ENCODE measurements around the gene MSRB3.

DNA sequence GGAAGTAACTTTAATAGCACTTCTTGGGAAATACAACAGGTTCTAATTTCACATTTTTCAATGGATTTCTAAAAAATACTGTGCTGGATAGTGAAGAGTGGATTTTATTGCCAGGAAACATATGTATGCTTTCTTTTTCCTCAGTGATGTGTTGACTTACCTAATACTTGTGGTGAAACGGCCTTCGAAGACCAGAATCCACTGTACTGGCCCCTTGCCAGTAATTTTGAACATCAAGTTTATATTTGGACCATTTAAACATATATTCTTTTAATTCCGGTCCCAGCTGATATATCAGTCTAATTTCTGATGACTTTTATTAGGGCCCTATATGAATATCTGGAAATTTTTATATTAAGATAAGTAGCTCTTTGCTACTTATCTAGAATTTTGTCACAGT is 1.8 kb downstream of the MSRB3 start:
- TF ChIP-seq EZH2 (IDR thresholded peaks at IDR 0.05; ENCODE audit: low read length, missing control alignments) = no peak
- TF ChIP-seq, protein P1, sequence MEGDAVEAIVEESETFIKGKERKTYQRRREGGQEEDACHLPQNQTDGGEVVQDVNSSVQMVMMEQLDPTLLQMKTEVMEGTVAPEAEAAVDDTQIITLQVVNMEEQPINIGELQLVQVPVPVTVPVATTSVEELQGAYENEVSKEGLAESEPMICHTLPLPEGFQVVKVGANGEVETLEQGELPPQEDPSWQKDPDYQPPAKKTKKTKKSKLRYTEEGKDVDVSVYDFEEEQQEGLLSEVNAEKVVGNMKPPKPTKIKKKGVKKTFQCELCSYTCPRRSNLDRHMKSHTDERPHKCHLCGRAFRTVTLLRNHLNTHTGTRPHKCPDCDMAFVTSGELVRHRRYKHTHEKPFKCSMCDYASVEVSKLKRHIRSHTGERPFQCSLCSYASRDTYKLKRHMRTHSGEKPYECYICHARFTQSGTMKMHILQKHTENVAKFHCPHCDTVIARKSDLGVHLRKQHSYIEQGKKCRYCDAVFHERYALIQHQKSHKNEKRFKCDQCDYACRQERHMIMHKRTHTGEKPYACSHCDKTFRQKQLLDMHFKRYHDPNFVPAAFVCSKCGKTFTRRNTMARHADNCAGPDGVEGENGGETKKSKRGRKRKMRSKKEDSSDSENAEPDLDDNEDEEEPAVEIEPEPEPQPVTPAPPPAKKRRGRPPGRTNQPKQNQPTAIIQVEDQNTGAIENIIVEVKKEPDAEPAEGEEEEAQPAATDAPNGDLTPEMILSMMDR (conservative IDR thresholded peaks at IDR 0.05 in 1 of 2, IDR thresholded peaks at IDR 0.05 in 1 of 2; ENCODE audit: low read depth in 1 of 2, low read length in 2 of 2) = no peak
